Lower lobe of right lung (tissue), 2 donors: ENCODE measurements around the gene RAB8A. TPM values are rescaled to one million over a fixed set of nuclear protein-coding genes. Genes with fewer than 3 reads are reported as not detected.
"Not testable (repeated sequence)": the region's sequence is repeated elsewhere in the genome, so short reads cannot be mapped to it uniquely, and the experiment has no call there.

Source experiments
- ATAC-seq, 2 donors: fragments of 200-7000 bp; cut with Tn5 transposase; one replicate each; pipeline ENCODE4 v1.9.1; 2020 to 2022; ENCODE audit warnings: mild to moderate bottlenecking in 2 of 2, moderate library complexity in 2 of 2
- DNase-seq: peaks from one replicate; pipeline ENCODE4 v3.0.0-alpha.2; 2020
- H3K27ac ChIP-seq: fragments of 200-600 bp; one replicate; pipeline ENCODE4 v1.8.0; 2022
- H3K27me3 ChIP-seq: fragments of 200-600 bp; one replicate; pipeline ENCODE4 v1.8.0; 2022; ENCODE audit warnings: low read depth
- H3K36me3 ChIP-seq: fragments of 200-600 bp; one replicate; pipeline ENCODE4 v1.8.0; 2022; ENCODE audit warnings: mild to moderate bottlenecking
- H3K4me1 ChIP-seq: fragments of 200-600 bp; one replicate; pipeline ENCODE4 v1.8.0; 2022
- H3K4me3 ChIP-seq: fragments of 200-600 bp; one replicate; pipeline ENCODE4 v1.8.0; 2022; ENCODE audit warnings: mild to moderate bottlenecking
- H3K9me3 ChIP-seq: fragments of 200-600 bp; one replicate; pipeline ENCODE4 v1.8.0; 2022
- intact Hi-C: fragments of 100-400 bp; cut with DNase I; formaldehyde crosslinking; loops from one replicate; pipeline ENCODE4 v1.11.0; 2022
- total RNA-seq: library from RNA; stranded (reverse); fragmentation: NEBNext Ultra II Directional; extraction: Animal tissue kit (Norgen Biotek cat#: 25700); gene quantifications from one replicate; pipeline ENCODE4 v1.2.1, GENCODE V29; 2021
- TF ChIP-seq, protein P1 (sequence below): fragments of 200-600 bp; IDR thresholded peaks from one replicate; pipeline ENCODE4 v1.8.0; 2022; ENCODE audit warnings: antibody characterized with exemption, mild to moderate bottlenecking
- donor health status: DM: no; HTN: yes; CAD: no; lungs with severe emphysema.

Gene RAB8A
- total RNA-seq, 1 donor from 2014 or later: 110 TPM

DNA sequence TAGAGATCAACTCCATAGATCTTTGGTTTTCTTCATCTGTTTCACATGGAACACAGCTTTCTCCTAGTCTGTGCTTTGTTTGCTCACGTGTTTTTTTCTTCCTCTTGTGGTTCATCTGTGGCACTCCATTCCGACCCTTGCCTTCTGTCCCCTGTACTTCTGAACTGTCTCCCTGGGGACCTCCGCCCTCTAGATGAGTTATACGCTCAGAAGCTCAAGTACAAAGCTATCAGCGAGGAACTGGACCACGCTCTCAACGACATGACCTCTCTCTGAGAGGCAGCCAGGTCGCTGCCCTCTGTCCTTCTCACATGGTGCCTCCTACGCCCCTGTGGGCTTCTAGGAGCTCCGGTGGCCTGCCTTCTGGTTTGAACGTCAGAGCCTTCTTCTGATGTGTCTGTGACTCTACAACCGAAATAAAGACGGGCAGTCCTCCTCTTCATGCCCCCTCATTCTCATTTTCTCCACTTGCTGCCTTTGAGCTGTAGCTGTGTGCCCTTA lies 16.6 kb upstream of the RAB8A start:
- intact Hi-C loops: no loop called here
- Histone ChIP-seq H3K27ac (no peak overlapping the region), H3K4me1 (peaks cover 23% of the 10 kb centered on the region), H3K27me3 (no peaks in the 10 kb centered on the region), H3K36me3 (peaks cover 100% of the 10 kb centered on the region), H3K9me3 (no peaks in the 10 kb centered on the region), H3K4me3 (no peak overlapping the region)
- TF ChIP-seq, protein P1, sequence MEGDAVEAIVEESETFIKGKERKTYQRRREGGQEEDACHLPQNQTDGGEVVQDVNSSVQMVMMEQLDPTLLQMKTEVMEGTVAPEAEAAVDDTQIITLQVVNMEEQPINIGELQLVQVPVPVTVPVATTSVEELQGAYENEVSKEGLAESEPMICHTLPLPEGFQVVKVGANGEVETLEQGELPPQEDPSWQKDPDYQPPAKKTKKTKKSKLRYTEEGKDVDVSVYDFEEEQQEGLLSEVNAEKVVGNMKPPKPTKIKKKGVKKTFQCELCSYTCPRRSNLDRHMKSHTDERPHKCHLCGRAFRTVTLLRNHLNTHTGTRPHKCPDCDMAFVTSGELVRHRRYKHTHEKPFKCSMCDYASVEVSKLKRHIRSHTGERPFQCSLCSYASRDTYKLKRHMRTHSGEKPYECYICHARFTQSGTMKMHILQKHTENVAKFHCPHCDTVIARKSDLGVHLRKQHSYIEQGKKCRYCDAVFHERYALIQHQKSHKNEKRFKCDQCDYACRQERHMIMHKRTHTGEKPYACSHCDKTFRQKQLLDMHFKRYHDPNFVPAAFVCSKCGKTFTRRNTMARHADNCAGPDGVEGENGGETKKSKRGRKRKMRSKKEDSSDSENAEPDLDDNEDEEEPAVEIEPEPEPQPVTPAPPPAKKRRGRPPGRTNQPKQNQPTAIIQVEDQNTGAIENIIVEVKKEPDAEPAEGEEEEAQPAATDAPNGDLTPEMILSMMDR: no peak
- ATAC-seq (no peak), DNase-seq (no peak)

- ATAC-seq (no peak), DNase-seq (no peak)
- Histone ChIP-seq H3K4me1 (peaks cover 23% of the 10 kb centered on the region), H3K27ac (peak overlapping the region; percentile 53), H3K27me3 (no peaks in the 10 kb centered on the region), H3K4me3 (no peak overlapping the region), H3K36me3 (peaks cover 100% of the 10 kb centered on the region), H3K9me3 (no peaks in the 10 kb centered on the region)
- TF ChIP-seq, protein P1: no peak
- intact Hi-C loops: no loop called here
Observed at GRCh38 chr19:16096280-16096855, 15.3 kb upstream of the RAB8A start.

DNA sequence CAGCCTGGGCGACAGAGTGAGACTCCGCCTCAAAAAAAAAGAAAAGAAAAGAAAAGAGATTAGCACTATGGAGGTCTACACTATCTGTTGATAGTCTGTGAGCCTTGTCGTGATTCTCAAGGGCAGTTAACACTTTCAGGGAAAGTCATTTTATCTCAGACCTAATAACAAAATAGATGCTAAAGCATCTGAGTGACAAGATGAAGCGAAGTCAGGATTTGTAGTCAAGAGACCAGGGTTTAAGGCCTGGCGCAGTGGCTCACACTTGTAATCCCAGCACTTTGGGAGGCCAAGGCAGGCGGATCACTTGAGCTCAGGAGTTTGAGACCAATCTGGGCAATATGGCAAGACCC lies 13.3 kb upstream of the RAB8A start:
- DNase-seq: no peak
- TF ChIP-seq, protein P1: no peak
- Histone ChIP-seq H3K9me3 (no peaks in the 10 kb centered on the region), H3K4me3 (no peak overlapping the region), H3K4me1 (peaks cover 23% of the 10 kb centered on the region), H3K27me3 (no peaks in the 10 kb centered on the region), H3K36me3 (peaks cover 100% of the 10 kb centered on the region), H3K27ac (peak overlapping the region; percentile 21)
- intact Hi-C loops: no loop called here
- ATAC-seq: no peak

DNA sequence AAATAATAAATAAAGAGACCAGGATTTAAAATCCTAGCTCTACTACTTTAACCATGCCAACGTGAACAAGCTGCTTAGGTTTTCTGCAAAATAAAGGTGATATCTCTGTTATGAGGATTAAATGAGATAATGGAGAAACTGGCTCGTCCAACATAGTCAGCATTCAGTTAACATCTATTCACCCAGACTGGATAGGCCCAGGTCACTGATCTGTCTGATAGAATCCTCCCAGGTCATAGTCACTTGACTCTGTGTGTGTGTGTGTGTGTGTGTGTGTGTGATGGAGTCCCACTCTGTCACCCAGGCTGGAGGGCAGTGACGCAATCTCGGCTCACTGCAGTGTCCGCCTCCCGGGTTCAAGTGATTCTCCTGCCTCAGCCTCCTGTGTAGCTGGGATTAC lies 12.9 kb upstream of the RAB8A start:
- no peak overlapping the region for H3K27ac ChIP-seq
- peaks cover 21% of the 10 kb centered on the region for H3K4me1 ChIP-seq
- H3K27me3 ChIP-seq: no peaks in the 10 kb centered on the region
- DNase-seq: no peak
- ATAC-seq: no peak
- intact Hi-C loops: no loop called here
- no peak overlapping the region for H3K4me3 ChIP-seq
- TF ChIP-seq, protein P1: no peak
- peaks cover 100% of the 10 kb centered on the region for H3K36me3 ChIP-seq
- H3K9me3 ChIP-seq: no peaks in the 10 kb centered on the region

DNA sequence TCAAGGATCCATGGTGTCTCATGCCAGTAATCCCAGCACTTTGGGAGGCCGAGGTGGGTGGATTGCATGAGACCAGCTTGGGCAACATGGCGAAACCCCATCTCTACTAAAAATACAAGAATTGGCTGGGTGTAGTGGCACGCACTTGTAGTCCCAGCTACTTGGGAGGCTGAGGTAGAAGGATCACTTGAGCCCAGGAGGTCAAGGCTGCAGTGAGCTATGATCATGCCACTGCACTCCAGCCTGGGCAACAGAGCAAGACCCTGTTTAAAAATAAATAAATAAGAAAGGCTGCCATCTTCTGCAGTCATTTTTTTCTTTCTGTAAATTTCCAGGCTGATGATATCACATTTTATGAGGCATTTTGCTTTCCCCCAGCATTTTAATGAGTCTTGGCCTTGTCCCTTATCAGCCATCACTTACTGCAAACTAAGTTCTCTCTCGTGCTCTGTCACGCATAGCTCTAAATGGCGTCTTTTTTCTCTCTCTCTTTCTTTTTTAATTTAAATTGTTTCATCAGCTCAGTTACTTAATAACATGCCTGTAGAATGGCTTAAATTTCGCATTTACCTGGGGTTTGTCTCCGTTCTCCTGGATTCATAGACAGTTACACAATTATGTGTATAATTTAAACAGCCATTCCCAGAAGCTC lies 12.2 kb upstream of the RAB8A start:
- ATAC-seq, H3K27ac ChIP-seq, DNase-seq, H3K4me3 ChIP-seq, intact Hi-C loops, H3K9me3 ChIP-seq, H3K27me3 ChIP-seq: not testable (repeated sequence)
- Histone ChIP-seq H3K4me1 (peaks cover 15% of the 10 kb centered on the region), H3K36me3 (peaks cover 100% of the 10 kb centered on the region)

GRCh38 chr19:16100524-16100923 lies 11.2 kb upstream of the RAB8A start:
- intact Hi-C loops: no loop called here
- H3K27ac ChIP-seq: no peak overlapping the region
- H3K4me1 ChIP-seq: peaks cover 12% of the 10 kb centered on the region
- no peaks in the 10 kb centered on the region for H3K9me3 ChIP-seq
- ATAC-seq (no peak), DNase-seq (no peak)
- H3K27me3 ChIP-seq: no peaks in the 10 kb centered on the region
- no peak overlapping the region for H3K4me3 ChIP-seq
- TF ChIP-seq, protein P1: no peak
- peaks cover 94% of the 10 kb centered on the region for H3K36me3 ChIP-seq
